IPS DF 6.9 (cell line): ENCODE data around the gene HIGD1C.

Experiments
- DNase-seq: peaks from one replicate; pipeline ENCODE4 v3.0.0-alpha.2; 2013; ENCODE audit warnings: low read depth, low spot score
- H3K27ac ChIP-seq: one replicate; pipeline ENCODE4 v1.5.1; 2013; ENCODE audit warnings: low read length, control low read depth
- H3K27me3 ChIP-seq: 2 replicates; pipeline ENCODE4 v1.6.1; 2013; ENCODE audit warnings: mild to moderate bottlenecking, low read length; ENCODE audit not compliant: control insufficient read depth, insufficient read depth
- H3K36me3 ChIP-seq: 2 replicates; pipeline ENCODE4 v1.6.1; 2013; ENCODE audit warnings: low read length; ENCODE audit not compliant: control insufficient read depth, insufficient read depth
- H3K4me1 ChIP-seq: 2 replicates; pipeline ENCODE4 v1.6.1; 2013; ENCODE audit warnings: low read length; ENCODE audit not compliant: control insufficient read depth, insufficient read depth
- H3K4me3 ChIP-seq: 2 replicates; pipeline ENCODE4 v1.5.1; 2013; ENCODE audit warnings: mild to moderate bottlenecking, low read length
- H3K9me3 ChIP-seq: 2 replicates; pipeline ENCODE4 v1.6.1; 2013; ENCODE audit warnings: low read length, inconsistent platforms; ENCODE audit not compliant: control insufficient read depth, insufficient read depth
- WGBS: extraction: QIAGEN DNeasy Blood & Tissue Kit; methylation state at CpG from one replicate; pipeline ENCODE4 v1.1.7; 2013; ENCODE audit warnings: mixed read lengths, missing lambda C conversion rate; ENCODE audit not compliant: insufficient read length, insufficient coverage; 5-methylcytosine and 5-hydroxymethylcytosine counted together

HIGD1C gene

GRCh38 chr12:50984586-50985298 lies 32.4 kb downstream of the HIGD1C start:
- no peak for DNase-seq
- no peak overlapping the region for H3K4me3 ChIP-seq
- WGBS = no CpG with 5 or more reads among the region's 2 CpGs
- H3K27ac ChIP-seq = no peak overlapping the region
- H3K9me3 ChIP-seq = no peaks in the 10 kb centered on the region
- H3K4me1 ChIP-seq = no peaks in the 10 kb centered on the region
- H3K27me3 ChIP-seq = no peaks in the 10 kb centered on the region
- peaks cover 3% of the 10 kb centered on the region; the same call in 1 of the 2 replicates for H3K36me3 ChIP-seq

- H3K27me3 ChIP-seq = no peaks in the 10 kb centered on the region
- DNase-seq = no peak
- H3K4me1 ChIP-seq = no peaks in the 10 kb centered on the region
- peaks cover 3% of the 10 kb centered on the region; the same call in 1 of the 2 replicates for H3K36me3 ChIP-seq
- H3K27ac ChIP-seq = no peak overlapping the region
- no peaks in the 10 kb centered on the region for H3K9me3 ChIP-seq
- H3K4me3 ChIP-seq = no peak overlapping the region
Measured at GRCh38 chr12:50985322-50985721, 33.0 kb downstream of the HIGD1C start.

GRCh38 chr12:50986966-50987737 lies 34.8 kb downstream of the HIGD1C start:
- WGBS = no CpG with 5 or more reads among the region's 8 CpGs
- Histone ChIP-seq H3K27ac (no peak overlapping the region), H3K36me3 (peaks cover 10% of the 10 kb centered on the region; the same call in 1 of the 2 replicates)

GRCh38 chr12:50988051-50988450 lies 35.7 kb downstream of the HIGD1C start:
- H3K27ac ChIP-seq = no peak overlapping the region
- DNase-seq = no peak
- no peaks in the 10 kb centered on the region for H3K27me3 ChIP-seq
- H3K4me3 ChIP-seq = no peak overlapping the region
- H3K4me1 ChIP-seq = no peaks in the 10 kb centered on the region
- H3K9me3 ChIP-seq = no peaks in the 10 kb centered on the region
- WGBS = no CpG with 5 or more reads among the region's 5 CpGs
- peaks cover 12% of the 10 kb centered on the region for H3K36me3 ChIP-seq

More at GRCh38 chr12:50986966-50987737, 34.8 kb downstream of the HIGD1C start:
- H3K27me3 ChIP-seq = no peaks in the 10 kb centered on the region
- DNase-seq = no peak
- H3K4me3 ChIP-seq = no peak overlapping the region
- no peaks in the 10 kb centered on the region for H3K9me3 ChIP-seq
- no peaks in the 10 kb centered on the region for H3K4me1 ChIP-seq

- no peak overlapping the region for H3K4me3 ChIP-seq
- no peak overlapping the region for H3K27ac ChIP-seq
- H3K9me3 ChIP-seq = no peaks in the 10 kb centered on the region
- no peak for DNase-seq
- no peaks in the 10 kb centered on the region for H3K4me1 ChIP-seq
- peaks cover 12% of the 10 kb centered on the region for H3K36me3 ChIP-seq
- H3K27me3 ChIP-seq = no peaks in the 10 kb centered on the region
- WGBS = no CpG with 5 or more reads among the region's 5 CpGs
Measured at GRCh38 chr12:50988871-50989270, 36.5 kb downstream of the HIGD1C start.

GRCh38 chr12:50990147-50990727 lies 37.9 kb downstream of the HIGD1C start:
- H3K4me1 ChIP-seq = no peaks in the 10 kb centered on the region

GRCh38 chr12:50990791-50991190 lies 38.4 kb downstream of the HIGD1C start:
- no peak overlapping the region for H3K4me3 ChIP-seq
- WGBS = no CpG with 5 or more reads among the region's 3 CpGs
- no peak for DNase-seq
- H3K27ac ChIP-seq = no peak overlapping the region
- H3K27me3 ChIP-seq = no peaks in the 10 kb centered on the region
- peaks cover 16% of the 10 kb centered on the region for H3K36me3 ChIP-seq
- H3K9me3 ChIP-seq = no peaks in the 10 kb centered on the region
- H3K4me1 ChIP-seq = no peaks in the 10 kb centered on the region

More at GRCh38 chr12:50990147-50990727, 37.9 kb downstream of the HIGD1C start:
- H3K9me3 ChIP-seq = no peaks in the 10 kb centered on the region
- no peak overlapping the region for H3K4me3 ChIP-seq
- peaks cover 12% of the 10 kb centered on the region for H3K36me3 ChIP-seq
- no peak for DNase-seq
- WGBS = no CpG with 5 or more reads among the region's 4 CpGs
- H3K27me3 ChIP-seq = no peaks in the 10 kb centered on the region
- no peak overlapping the region for H3K27ac ChIP-seq

GRCh38 chr12:50991291-50991690 lies 38.9 kb downstream of the HIGD1C start:
- peaks cover 16% of the 10 kb centered on the region for H3K36me3 ChIP-seq
- DNase-seq = no peak
- H3K4me1 ChIP-seq = no peaks in the 10 kb centered on the region
- H3K27ac ChIP-seq = no peak overlapping the region
- H3K27me3 ChIP-seq = no peaks in the 10 kb centered on the region
- no CpG with 5 or more reads among the region's 6 CpGs for WGBS
- no peak overlapping the region for H3K4me3 ChIP-seq
- no peaks in the 10 kb centered on the region for H3K9me3 ChIP-seq

GRCh38 chr12:50992819-50993218 lies 40.5 kb downstream of the HIGD1C start:
- Histone ChIP-seq H3K27me3 (no peaks in the 10 kb centered on the region), H3K9me3 (no peaks in the 10 kb centered on the region), H3K27ac (no peak overlapping the region), H3K4me1 (no peaks in the 10 kb centered on the region), H3K36me3 (peaks cover 18% of the 10 kb centered on the region), H3K4me3 (no peak overlapping the region)
- WGBS = no CpG with 5 or more reads among the region's 2 CpGs
- no peak for DNase-seq

- Histone ChIP-seq H3K27ac (no peak overlapping the region), H3K4me3 (no peak overlapping the region), H3K27me3 (no peaks in the 10 kb centered on the region), H3K9me3 (no peaks in the 10 kb centered on the region), H3K4me1 (no peaks in the 10 kb centered on the region), H3K36me3 (peaks cover 9% of the 10 kb centered on the region; the same call in 1 of the 2 replicates)
- WGBS = no CpG with 5 or more reads among the region's 4 CpGs
- no peak for DNase-seq
Measured at GRCh38 chr12:50999093-50999492, 46.7 kb downstream of the HIGD1C start.
